Sigmoid colon (tissue), 7 donors: ENCODE measurements around the gene POU1F1. TPM values are rescaled to one million over a fixed set of nuclear protein-coding genes. Genes with fewer than 3 reads are reported as not detected.
A peak's percentile ranks its signal among the peaks of the same experiment; 100 is the strongest.

Source experiments
- DNase-seq: peaks from one replicate; pipeline ENCODE4 v3.0.0-alpha.2; 2019
- H3K27ac ChIP-seq, 4 donors: fragments of 200-600 bp; sonication (generic); one replicate each; pipeline ENCODE4 v1.5.1; 2016 to 2019; ENCODE audit warnings: mild to moderate bottlenecking in 1 of 4
- H3K27me3 ChIP-seq, 3 donors: fragments of 200-600 bp; sonication (generic); one replicate each; pipeline ENCODE4 v1.5.1; 2019; ENCODE audit warnings: mild to moderate bottlenecking in 1 of 3
- H3K36me3 ChIP-seq, 4 donors: fragments of 200-600 bp; sonication (generic); one replicate each; pipeline ENCODE4 v1.5.1; 2016 to 2019
- H3K4me1 ChIP-seq, 4 donors: fragments of 200-600 bp; sonication (generic); one replicate each; pipeline ENCODE4 v1.5.1; 2017 to 2019
- H3K4me3 ChIP-seq, 4 donors: fragments of 200-600 bp; sonication (generic); one replicate each; pipeline ENCODE4 v1.5.1; 2017 to 2019; ENCODE audit warnings: mild to moderate bottlenecking in 2 of 4, moderate library complexity in 1 of 4
- H3K9me3 ChIP-seq, 4 donors: fragments of 200-600 bp in 3 of 4; sonication (generic) in 3 of 4; one replicate each; pipeline versions ENCODE4 v1.5.1 to v1.6.1; 2013 to 2019
- CTCF ChIP-seq, 4 experiments: fragments of 450-650 bp in 3 of 4; fragments of 200-600 bp in 1 of 4; IDR thresholded peaks; one replicate each; pipeline ENCODE4 v1.5.1; 2016 to 2019; ENCODE audit warnings: antibody characterized with exemption in 4 of 4, mild to moderate bottlenecking in 3 of 4, moderate library complexity in 2 of 4
- EP300 ChIP-seq, 4 donors: sonication (generic); formaldehyde crosslinking; IDR thresholded peaks; one replicate each; pipeline ENCODE4 v1.6.1; 2017; ENCODE audit warnings: antibody characterized with exemption in 4 of 4
- POLR2A ChIP-seq, 2 donors: fragments of 450-650 bp; IDR thresholded peaks; one replicate each; pipeline ENCODE4 v1.6.1; 2016; ENCODE audit warnings: antibody characterized with exemption in 2 of 2, mild to moderate bottlenecking in 2 of 2, moderate library complexity in 2 of 2
- POLR2AphosphoS5 ChIP-seq, 4 donors: sonication (generic); formaldehyde crosslinking; IDR thresholded peaks; one replicate each; pipeline ENCODE4 v1.6.1; 2017; ENCODE audit warnings: antibody characterized with exemption in 4 of 4
- whole genome bisulfite sequencing, 2 donors: extraction: QIAGEN DNeasy Blood & Tissue Kit; methylation state at CpG; one replicate each; pipeline ENCODE4 v1.1.7; 2013; 5-methylcytosine and 5-hydroxymethylcytosine counted together
- intact Hi-C: fragments of 100-400 bp; cut with DNase I; formaldehyde crosslinking; loops from one replicate; pipeline ENCODE4 v1.15.1; 2023
- polyA plus RNA-seq, 3 donors: library from polyadenylated mRNA; stranded (reverse); fragments of 200-250 nt; gene quantifications; one replicate each; pipeline ENCODE4 v1.2.3, GENCODE V29; 2013
- total RNA-seq, 4 donors: library from RNA; depleted of rRNA; stranded (reverse); fragments of >200 nt; gene quantifications; one replicate each; pipeline ENCODE4 v1.1.0, GENCODE V29; 2016
- donor health status: healthy with polysubstance abuse.
- donor health status: Bipolar disorder and iron deficiency.
- donor health status: healthy.

POU1F1 gene
- total and polyA plus RNA-seq, 7 donors, result not detected

DNA sequence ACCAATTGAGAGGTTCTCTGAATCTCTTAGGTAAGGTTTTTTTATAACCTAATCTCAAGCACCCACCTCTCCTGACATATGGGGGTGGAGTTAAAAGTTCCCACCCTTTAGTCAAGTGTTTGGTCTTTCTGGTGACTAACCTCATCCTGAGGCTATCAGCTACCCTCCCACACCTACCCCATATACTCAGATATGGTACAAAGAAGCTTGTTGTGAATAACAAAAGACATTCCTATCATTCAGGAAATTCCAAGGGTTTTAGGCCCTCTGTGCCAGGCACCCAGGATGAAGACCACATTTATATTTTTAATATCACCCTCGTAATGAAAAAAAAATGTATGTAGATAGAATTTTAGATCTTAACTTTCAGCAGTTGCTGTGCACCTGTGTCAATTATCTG, 40.3 kb downstream of the POU1F1 start:
- DNase-seq, result no peak
- Histone ChIP-seq H3K36me3 (peaks cover 0 to 10% (median 0%) of the 10 kb centered on the region in 4 donors), H3K4me3 (no peak overlapping the region), H3K9me3 (no peaks in the 10 kb centered on the region), H3K4me1 (peaks cover 0 to 6% (median 0%) of the 10 kb centered on the region in 4 donors), H3K27me3 (no peaks in the 10 kb centered on the region), H3K27ac (no peak overlapping the region)
- intact Hi-C loops, result no loop called here
- 98 to 100% methylated on average over 1 of the region's 1 CpG for WGBS, 2 donors
- TF ChIP-seq EP300 (IDR thresholded peaks at IDR 0.05) (no peak), POLR2AphosphoS5 (IDR thresholded peaks at IDR 0.05) (no peak), CTCF (IDR thresholded peaks at IDR 0.05) (no peak), POLR2A (IDR thresholded peaks at IDR 0.05) (no peak)

GRCh38 chr3:87233805-87234204, 42.6 kb downstream of the POU1F1 start:
- intact Hi-C loops, result no loop called here
- Histone ChIP-seq H3K27me3 (no peaks in the 10 kb centered on the region), H3K4me3 (no peak overlapping the region), H3K4me1 (peaks cover 0 to 22% (median 15%) of the 10 kb centered on the region in 4 donors), H3K36me3 (peaks cover 0 to 6% (median 0%) of the 10 kb centered on the region in 4 donors), H3K9me3 (no peaks in the 10 kb centered on the region), H3K27ac (no peak overlapping the region)
- TF ChIP-seq CTCF (IDR thresholded peaks at IDR 0.05) (no peak), EP300 (IDR thresholded peaks at IDR 0.05) (no peak), POLR2AphosphoS5 (IDR thresholded peaks at IDR 0.05) (no peak), POLR2A (IDR thresholded peaks at IDR 0.05) (no peak)
- WGBS, 2 donors, result 93 to 98% methylated on average over 1 of the region's 1 CpG
- DNase-seq, result no peak

- H3K4me1 ChIP-seq, result peaks cover 0 to 42% (median 27%) of the 10 kb centered on the region in 4 donors
- no peak overlapping the region for H3K4me3 ChIP-seq
- no peaks in the 10 kb centered on the region for H3K9me3 ChIP-seq
- no peaks in the 10 kb centered on the region for H3K36me3 ChIP-seq
- 64 to 84% methylated on average over 1 of the region's 1 CpG for WGBS, 2 donors
- DNase-seq, result no peak
- H3K27me3 ChIP-seq, result no peaks in the 10 kb centered on the region
- TF ChIP-seq POLR2AphosphoS5 (IDR thresholded peaks at IDR 0.05) (no peak), CTCF (IDR thresholded peaks at IDR 0.05) (no peak), EP300 (IDR thresholded peaks at IDR 0.05) (no peak), POLR2A (IDR thresholded peaks at IDR 0.05) (no peak)
- H3K27ac ChIP-seq, result no peak overlapping the region
- intact Hi-C loops, result no loop called here
Measured at GRCh38 chr3:87229113-87229512, 47.3 kb downstream of the POU1F1 start.

DNA sequence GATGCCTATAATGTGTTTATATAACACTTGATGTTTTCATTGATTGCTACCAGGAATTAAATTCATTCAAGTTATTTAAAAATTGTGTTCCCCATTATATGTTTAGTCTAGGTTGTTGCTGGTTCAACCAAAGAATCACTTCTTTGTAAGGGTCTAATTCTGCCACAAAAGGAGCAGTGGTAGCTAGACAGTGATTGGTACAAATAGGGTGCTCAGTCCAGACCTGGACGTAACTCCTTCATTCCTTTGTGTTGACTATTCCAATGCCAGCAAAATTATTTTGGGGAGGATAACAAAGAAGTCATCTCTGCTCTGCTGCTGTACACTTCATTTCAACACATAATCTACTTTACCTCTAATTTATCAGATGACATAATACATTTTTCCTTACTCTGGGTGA, 48.1 kb downstream of the POU1F1 start:
- H3K4me1 ChIP-seq, result peaks cover 0 to 40% (median 27%) of the 10 kb centered on the region in 4 donors
- no peaks in the 10 kb centered on the region for H3K9me3 ChIP-seq
- no peak for DNase-seq
- peak overlapping the region; percentile 76 to 99 (median 95) for H3K4me3 ChIP-seq
- intact Hi-C loops, result no loop called here
- H3K36me3 ChIP-seq, result no peaks in the 10 kb centered on the region
- 11 to 45% methylated on average over 1 of the region's 1 CpG for WGBS, 2 donors
- H3K27ac ChIP-seq, result peak overlapping the region in 1 of 4 donors; percentile 97
- TF ChIP-seq POLR2A (IDR thresholded peaks at IDR 0.05) (no peak), CTCF (IDR thresholded peaks at IDR 0.05) (no peak), EP300 (IDR thresholded peaks at IDR 0.05) (no peak), POLR2AphosphoS5 (IDR thresholded peaks at IDR 0.05) (no peak)
- no peaks in the 10 kb centered on the region for H3K27me3 ChIP-seq

GRCh38 chr3:87227835-87228144, 48.6 kb downstream of the POU1F1 start:
- intact Hi-C loops, result loop anchor here (1.0 kb wide), 1 partner anchor 236 kb away; the partner anchor contains the start of gene VGLL3
- peak overlapping the region; percentile 89 to 97 (median 94) for H3K27ac ChIP-seq
- no peaks in the 10 kb centered on the region for H3K36me3 ChIP-seq
- no peaks in the 10 kb centered on the region for H3K27me3 ChIP-seq
- DNase-seq, result no peak
- 0 to 1% methylated on average over 3 of the region's 3 CpGs for WGBS, 2 donors
- H3K9me3 ChIP-seq, result no peaks in the 10 kb centered on the region
- H3K4me1 ChIP-seq, result peaks cover 0 to 38% (median 26%) of the 10 kb centered on the region in 4 donors
- H3K4me3 ChIP-seq, result peak overlapping the region; percentile 76 to 99 (median 95)
- TF ChIP-seq POLR2AphosphoS5 (IDR thresholded peaks at IDR 0.05) (no peak), CTCF (IDR thresholded peaks at IDR 0.05) (no peak), EP300 (IDR thresholded peaks at IDR 0.05) (no peak), POLR2A (IDR thresholded peaks at IDR 0.05) (no peak)
